Measurements from ENCODE around the gene JAZF1.

- no peak for TF ChIP-seq POLR2A (IDR thresholded peaks at IDR 0.05)
- TF ChIP-seq, protein P1, sequence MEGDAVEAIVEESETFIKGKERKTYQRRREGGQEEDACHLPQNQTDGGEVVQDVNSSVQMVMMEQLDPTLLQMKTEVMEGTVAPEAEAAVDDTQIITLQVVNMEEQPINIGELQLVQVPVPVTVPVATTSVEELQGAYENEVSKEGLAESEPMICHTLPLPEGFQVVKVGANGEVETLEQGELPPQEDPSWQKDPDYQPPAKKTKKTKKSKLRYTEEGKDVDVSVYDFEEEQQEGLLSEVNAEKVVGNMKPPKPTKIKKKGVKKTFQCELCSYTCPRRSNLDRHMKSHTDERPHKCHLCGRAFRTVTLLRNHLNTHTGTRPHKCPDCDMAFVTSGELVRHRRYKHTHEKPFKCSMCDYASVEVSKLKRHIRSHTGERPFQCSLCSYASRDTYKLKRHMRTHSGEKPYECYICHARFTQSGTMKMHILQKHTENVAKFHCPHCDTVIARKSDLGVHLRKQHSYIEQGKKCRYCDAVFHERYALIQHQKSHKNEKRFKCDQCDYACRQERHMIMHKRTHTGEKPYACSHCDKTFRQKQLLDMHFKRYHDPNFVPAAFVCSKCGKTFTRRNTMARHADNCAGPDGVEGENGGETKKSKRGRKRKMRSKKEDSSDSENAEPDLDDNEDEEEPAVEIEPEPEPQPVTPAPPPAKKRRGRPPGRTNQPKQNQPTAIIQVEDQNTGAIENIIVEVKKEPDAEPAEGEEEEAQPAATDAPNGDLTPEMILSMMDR (IDR thresholded peaks at IDR 0.05) = no peak
Observed at GRCh38 chr7:28136885-28137284, 43.7 kb downstream of the JAZF1 start.
